Nephron (organoid): ENCODE results near the gene PYGL.

Source experiments
- H3K27ac Mint-ChIP-seq, 3 experiments: 2 replicates each; pipeline ENCODE4 v1.8.0; 2020; ENCODE audit warnings: mixed read lengths in 3 of 3, mild to moderate bottlenecking in 2 of 3, moderate library complexity in 1 of 3
- H3K27me3 Mint-ChIP-seq: 2 replicates; pipeline ENCODE4 v1.8.0; 2021; ENCODE audit warnings: low read depth, mild to moderate bottlenecking, moderate library complexity, mixed read lengths
- H3K36me3 Mint-ChIP-seq: 2 replicates; pipeline ENCODE4 v1.8.0; 2020; ENCODE audit warnings: low read depth, mixed read lengths
- H3K4me1 Mint-ChIP-seq: 2 replicates; pipeline ENCODE4 v1.8.0; 2020; ENCODE audit warnings: mixed read lengths
- H3K4me3 Mint-ChIP-seq, 3 experiments: 2 replicates each; pipeline ENCODE4 v1.8.0; 2020; ENCODE audit warnings: mild to moderate bottlenecking in 3 of 3, mixed read lengths in 3 of 3, moderate library complexity in 2 of 3
- H3K9me3 Mint-ChIP-seq: 2 replicates; pipeline ENCODE4 v1.8.0; 2020; ENCODE audit warnings: mixed read lengths
- CTCF ChIP-seq, 3 experiments: fragments of 200-600 bp; sonication (generic); IDR thresholded peaks; one replicate each; pipeline ENCODE4 v1.5.0; 2021; ENCODE audit warnings: antibody characterized with exemption in 3 of 3; ENCODE audit not compliant: unreplicated experiment in 3 of 3

The PYGL gene

GRCh38 chr14:50936016-50936340, 8.3 kb downstream of the PYGL start:
- Mint-ChIP-seq H3K9me3 (no peaks in the 10 kb centered on the region), H3K27me3 (no peaks in the 10 kb centered on the region), H3K36me3 (peaks cover 6% of the 10 kb centered on the region), H3K4me3 (no peak overlapping the region), H3K27ac (no peak overlapping the region), H3K4me1 (no peaks in the 10 kb centered on the region)
- TF ChIP-seq CTCF (IDR thresholded peaks at IDR 0.05; ENCODE audit: unreplicated experiment in 3 of 3), result no peak

GRCh38 chr14:50935126-50936015, 8.9 kb downstream of the PYGL start:
- H3K4me3 Mint-ChIP-seq, result no peak overlapping the region
- no peaks in the 10 kb centered on the region for H3K27me3 Mint-ChIP-seq
- H3K27ac Mint-ChIP-seq, result no peak overlapping the region
- peaks cover 8% of the 10 kb centered on the region for H3K36me3 Mint-ChIP-seq
- no peaks in the 10 kb centered on the region for H3K4me1 Mint-ChIP-seq
- no peak for TF ChIP-seq CTCF (IDR thresholded peaks at IDR 0.05; ENCODE audit: unreplicated experiment in 3 of 3)
- H3K9me3 Mint-ChIP-seq, result no peaks in the 10 kb centered on the region

GRCh38 chr14:50932592-50933495, 11.4 kb downstream of the PYGL start:
- H3K9me3 Mint-ChIP-seq, result no peaks in the 10 kb centered on the region
- H3K4me3 Mint-ChIP-seq, result no peak overlapping the region
- H3K36me3 Mint-ChIP-seq, result peaks cover 12% of the 10 kb centered on the region
- no peak for TF ChIP-seq CTCF (IDR thresholded peaks at IDR 0.05; ENCODE audit: unreplicated experiment in 3 of 3)
- H3K4me1 Mint-ChIP-seq, result peaks cover 5% of the 10 kb centered on the region
- H3K27me3 Mint-ChIP-seq, result no peaks in the 10 kb centered on the region
- no peak overlapping the region for H3K27ac Mint-ChIP-seq

GRCh38 chr14:50932156-50932555, 12.1 kb downstream of the PYGL start:
- H3K36me3 Mint-ChIP-seq, result peaks cover 16% of the 10 kb centered on the region
- no peaks in the 10 kb centered on the region for H3K27me3 Mint-ChIP-seq
- peaks cover 5% of the 10 kb centered on the region for H3K4me1 Mint-ChIP-seq
- no peak overlapping the region for H3K27ac Mint-ChIP-seq
- no peak overlapping the region for H3K4me3 Mint-ChIP-seq
- no peak for TF ChIP-seq CTCF (IDR thresholded peaks at IDR 0.05; ENCODE audit: unreplicated experiment in 3 of 3)
- H3K9me3 Mint-ChIP-seq, result no peaks in the 10 kb centered on the region

GRCh38 chr14:50931559-50931958, 12.7 kb downstream of the PYGL start:
- H3K36me3 Mint-ChIP-seq, result peaks cover 16% of the 10 kb centered on the region
- H3K4me3 Mint-ChIP-seq, result no peak overlapping the region
- H3K27ac Mint-ChIP-seq, result no peak overlapping the region
- no peaks in the 10 kb centered on the region for H3K9me3 Mint-ChIP-seq
- no peak for TF ChIP-seq CTCF (IDR thresholded peaks at IDR 0.05; ENCODE audit: unreplicated experiment in 3 of 3)
- H3K27me3 Mint-ChIP-seq, result no peaks in the 10 kb centered on the region
- peaks cover 5% of the 10 kb centered on the region for H3K4me1 Mint-ChIP-seq
